K562 (cell line): Measurements from ENCODE around the gene CHRNA10. TPM values are rescaled to one million over a fixed set of nuclear protein-coding genes. Genes with fewer than 3 reads are reported as not detected.

Source experiments
- ATF6 ChIP-seq: sonication (generic); formaldehyde crosslinking; IDR thresholded peaks from 2 replicates; pipeline ENCODE4 v1.4.0; 2020; ENCODE audit warnings: mild to moderate bottlenecking, missing genetic modification reagents
- CBX5 ChIP-seq: IDR thresholded peaks from 2 replicates; pipeline ENCODE4 v1.6.1; 2014; ENCODE audit warnings: low read depth, borderline replicate concordance
- ETV5 ChIP-seq: sonication (generic); formaldehyde crosslinking; IDR thresholded peaks from 2 replicates; pipeline ENCODE4 v1.4.0; 2020; ENCODE audit warnings: low read depth, mild to moderate bottlenecking, missing genetic modification reagents
- FIP1L1 ChIP-seq: fragments of 200-400 bp; formaldehyde crosslinking; IDR thresholded peaks from 2 replicates; pipeline ENCODE4 v1.6.1; 2018; ENCODE audit warnings: mild to moderate bottlenecking, low read depth, low read length; ENCODE audit not compliant: poor library complexity, severe bottlenecking
- KAT2B ChIP-seq: IDR thresholded peaks from one replicate; pipeline ENCODE4 v1.6.1; 2012; ENCODE audit warnings: low read depth, mild to moderate bottlenecking, control low read depth, inconsistent platforms, low read length, moderate library complexity
- L3MBTL2 ChIP-seq: fragments of 450-650 bp; IDR thresholded peaks from 2 replicates; pipeline ENCODE4 v1.6.1; 2016; ENCODE audit warnings: mild to moderate bottlenecking, moderate library complexity
- MBD2 ChIP-seq: sonication (generic); IDR thresholded peaks from 2 replicates; pipeline ENCODE4 v1.6.1; 2016; ENCODE audit warnings: low read depth, borderline replicate concordance
- MEF2A ChIP-seq: IDR thresholded peaks from 2 replicates; pipeline ENCODE4 v1.6.1; 2011; ENCODE audit warnings: low read depth, mild to moderate bottlenecking, low read length, moderate library complexity; ENCODE audit not compliant: control insufficient read depth
- NR2C1 ChIP-seq, 2 experiments: fragments of 450-650 bp; IDR thresholded peaks; 2 replicates each; pipeline ENCODE4 v1.6.1; 2017; ENCODE audit warnings: mild to moderate bottlenecking in 2 of 2, antibody characterized with exemption in 1 of 2, inconsistent platforms in 1 of 2, missing compliant biosample characterization in 1 of 2, missing genetic modification characterization in 1 of 2
- PCBP1 ChIP-seq: fragments of 200-400 bp; formaldehyde crosslinking; IDR thresholded peaks from 2 replicates; pipeline ENCODE4 v1.6.1; 2018; ENCODE audit warnings: mild to moderate bottlenecking, low read depth, low read length; ENCODE audit not compliant: poor library complexity, severe bottlenecking
- PHF21A ChIP-seq: fragments of 450-650 bp; IDR thresholded peaks from 2 replicates; pipeline ENCODE4 v1.6.1; 2017; ENCODE audit warnings: low read depth, borderline replicate concordance
- POLR2AphosphoS5 ChIP-seq: IDR thresholded peaks from 2 replicates; pipeline ENCODE4 v1.6.1; 2011; ENCODE audit warnings: mild to moderate bottlenecking, low read depth, low read length, moderate library complexity; ENCODE audit not compliant: control insufficient read depth, insufficient read depth
- PRMT5 ChIP-seq: sonication (generic); formaldehyde crosslinking; IDR thresholded peaks from 2 replicates; pipeline ENCODE4 v1.5.0; 2020; ENCODE audit warnings: missing genetic modification reagents
- SAFB ChIP-seq: fragments of 200-400 bp; formaldehyde crosslinking; IDR thresholded peaks from 2 replicates; pipeline ENCODE4 v1.6.1; 2017; ENCODE audit warnings: low read depth, low read length, borderline replicate concordance
- SAP30 ChIP-seq: fragments of 200-600 bp; sonication (generic); IDR thresholded peaks from 2 replicates; pipeline ENCODE4 v1.6.1; 2012; ENCODE audit warnings: borderline replicate concordance, low read depth, mild to moderate bottlenecking, moderate library complexity, low read length, control low read depth, inconsistent platforms; ENCODE audit not compliant: insufficient read depth, poor library complexity, severe bottlenecking
- STAT5A ChIP-seq: IDR thresholded peaks from 2 replicates; pipeline ENCODE4 v1.6.1; 2012; ENCODE audit warnings: low read length, inconsistent platforms, borderline replicate concordance
- TFAM ChIP-seq: fragments of 250-450 bp; sonication (Bioruptor Pico); conservative IDR thresholded peaks from 2 replicates; pipeline ENCODE4 v1.5.0; 2021; ENCODE audit warnings: mild to moderate bottlenecking, moderate library complexity
- ZBTB33 ChIP-seq: sonication (generic); formaldehyde crosslinking; IDR thresholded peaks from 2 replicates; pipeline ENCODE4 v1.8.1; 2023; ENCODE audit warnings: mild to moderate bottlenecking, missing genetic modification reagents
- ZKSCAN8 ChIP-seq: fragments of 200-800 bp; sonication (Bioruptor generic); IDR thresholded peaks from 2 replicates; pipeline ENCODE4 v1.6.1; 2016; ENCODE audit warnings: missing genetic modification characterization, missing compliant biosample characterization
- ZNF124 ChIP-seq: sonication (generic); formaldehyde crosslinking; IDR thresholded peaks from 2 replicates; pipeline ENCODE4 v1.8.1; 2022; ENCODE audit warnings: missing genetic modification reagents
- ZNF143 ChIP-seq: sonication (generic); formaldehyde crosslinking; IDR thresholded peaks from 2 replicates; pipeline ENCODE4 v1.9.0; 2022; ENCODE audit warnings: mild to moderate bottlenecking, missing genetic modification reagents
- ZNF3 ChIP-seq: fragments of 250-450 bp; sonication (Bioruptor Pico); IDR thresholded peaks from 2 replicates; pipeline ENCODE4 v1.5.0; 2021; ENCODE audit warnings: mild to moderate bottlenecking, moderate library complexity
- ZNF347 ChIP-seq: fragments of 450-650 bp; formaldehyde crosslinking; IDR thresholded peaks from 2 replicates; pipeline ENCODE4 v1.4.0; 2020; ENCODE audit warnings: low read depth, mild to moderate bottlenecking, moderate library complexity
- polyA plus RNA-seq, 8 experiments: library from polyadenylated mRNA; depleted of rRNA in 4 of 8; stranded (reverse) in 5 of 8; unstranded in 3 of 8; fragments of >200 nt; fragmentation: Nextera tagmentation in 2 of 8; fragmentation: Illumina TruSeq in 1 of 8; extraction: Ambion mirVana in 2 of 8; extraction: Trizol in 1 of 8; gene quantifications; 2 replicates each; pipeline versions ENCODE4 v1.2.1 to v1.2.3, GENCODE V29; 2011 to 2014; ENCODE audit warnings: inconsistent platforms in 1 of 8, missing spikeins in 1 of 8
- total RNA-seq, 7 experiments: library from RNA; depleted of rRNA in 6 of 7; stranded (reverse); fragments of >200 nt in 6 of 7; fragmentation: Illumina TruSeq in 2 of 7; extraction: Trizol in 2 of 7; gene quantifications; 2 replicates each; pipeline versions ENCODE4 v1.2.1 to v1.2.3, GENCODE V29; 2011 to 2021; ENCODE audit warnings: low replicate concordance in 1 of 7

The CHRNA10 gene
- total and polyA plus RNA-seq, 9 of the 15 experiments (the other 6 are each of a cell fraction or from before 2014, with no cell fraction given), result 0.35 to 1.9 (median 0.81) TPM

GRCh38 chr11:3642071-3642951 lies 28.9 kb downstream of the CHRNA10 start (continued):
- no peak for TF ChIP-seq ATF6 (CRISPR knock-in tag)
- no peak for TF ChIP-seq TFAM (CRISPR knock-in tag)
- TF ChIP-seq MBD2, result 0 out of 2 replicates have a peak, but pooled peaks have one; percentile 24
- no peak for TF ChIP-seq KAT2B
- no peak for TF ChIP-seq ZNF124 (CRISPR knock-in tag)
- TF ChIP-seq ZNF3, result no peak
- TF ChIP-seq ZKSCAN8, result no peak
- TF ChIP-seq STAT5A, result no peak
- peak; percentile 66 for TF ChIP-seq SAP30
- TF ChIP-seq POLR2AphosphoS5, result peak; percentile 36
- TF ChIP-seq PHF21A, result no peak
- TF ChIP-seq CBX5, result no peak
- TF ChIP-seq FIP1L1, result peak; percentile 35
- TF ChIP-seq ZNF143 (CRISPR knock-in tag), result peak; percentile 36; the same call in 1 of the 2 replicates
- peak; percentile 50; the same call in 1 of the 2 replicates for TF ChIP-seq ETV5 (CRISPR knock-in tag)
- no peak for TF ChIP-seq ZBTB33 (CRISPR knock-in tag)
- TF ChIP-seq MEF2A, result peak; percentile 72; the same call in 1 of the 2 replicates
- TF ChIP-seq PRMT5 (CRISPR knock-in tag), result no peak
- TF ChIP-seq PCBP1, result peak; percentile 94
- TF ChIP-seq NR2C1 (IDR thresholded peaks at IDR 0.05), result no peak
- no peak for TF ChIP-seq NR2C1 (tag; IDR thresholded peaks at IDR 0.05)
- TF ChIP-seq SAFB, result no peak
- peak; percentile 93 for TF ChIP-seq L3MBTL2
- TF ChIP-seq ZNF347, result no peak
